Glomerular visceral epithelial cell (primary cell): ENCODE data around the gene SSH2.
"Not testable (repeated sequence)": the region's sequence is repeated elsewhere in the genome, so short reads cannot be mapped to it uniquely, and the experiment has no call there.

Source experiments
- DNase-seq: peaks from one replicate; pipeline ENCODE4 v3.0.0-alpha.2; 2016; ENCODE audit errors: extremely low spot score

Gene SSH2

DNA sequence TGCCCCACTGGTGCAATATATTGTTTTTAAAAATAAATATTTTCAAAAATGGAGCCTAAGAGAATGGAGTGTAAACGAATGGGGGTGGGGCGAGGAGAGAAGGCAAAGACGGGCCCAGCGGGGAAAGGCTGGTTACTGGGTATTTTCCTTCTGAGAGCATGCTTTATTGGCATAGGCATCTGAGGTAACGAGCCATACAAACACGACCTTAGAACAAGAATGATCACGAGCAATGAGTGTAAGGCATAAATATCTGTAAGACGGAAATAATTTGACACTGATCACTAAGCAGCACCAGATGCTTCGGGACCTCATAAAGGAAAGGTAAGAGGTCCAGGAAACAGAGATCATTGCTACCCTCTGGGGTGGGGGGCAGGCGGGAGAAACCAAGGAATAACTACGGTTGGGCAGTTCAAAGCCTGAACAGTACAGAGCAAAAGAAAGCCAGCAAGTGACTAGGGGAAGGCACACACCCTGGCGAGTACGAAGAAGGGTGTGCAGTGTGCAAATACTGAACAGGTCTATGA, 959 bp downstream of the SSH2 start:
- peak; percentile 69 for DNase-seq

DNA sequence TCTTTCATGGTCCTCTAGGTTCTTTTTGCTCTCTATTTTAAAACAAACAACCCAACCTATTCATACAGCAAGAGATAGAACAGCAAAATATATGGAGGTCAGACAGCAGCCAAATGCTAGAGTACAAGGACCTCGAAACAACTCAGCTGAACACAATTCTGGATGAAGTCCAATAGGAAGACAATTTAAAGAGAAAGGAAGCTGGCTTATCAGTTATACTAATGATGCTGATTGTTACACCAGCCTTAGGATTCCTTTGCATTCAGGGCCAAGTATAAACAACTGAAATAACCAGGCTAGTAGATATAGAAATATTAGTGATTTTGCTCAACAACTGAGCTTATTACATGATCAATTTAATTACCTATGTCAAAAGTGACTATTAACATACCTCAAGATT, 2.5 kb downstream of the SSH2 start:
- DNase-seq: no peak

DNA sequence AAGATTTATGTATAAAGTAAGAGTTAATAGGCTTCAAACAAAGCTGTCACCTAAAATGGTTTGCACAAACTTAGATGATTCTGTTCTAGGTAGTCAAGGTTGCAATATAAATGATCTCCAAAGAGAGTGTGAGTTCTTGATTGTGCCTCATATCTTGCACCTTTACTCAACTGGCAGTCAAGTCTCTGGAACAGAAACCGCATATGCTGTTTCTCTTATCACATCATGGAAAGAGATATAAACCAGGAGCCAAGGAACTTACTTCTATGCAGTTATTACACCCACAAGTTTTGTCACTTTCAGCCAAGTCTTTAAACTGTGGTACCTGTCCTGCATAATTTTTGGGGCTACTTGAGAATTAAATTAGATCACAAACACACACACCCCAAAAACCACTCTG, 5.2 kb downstream of the SSH2 start:
- no peak for DNase-seq

DNA sequence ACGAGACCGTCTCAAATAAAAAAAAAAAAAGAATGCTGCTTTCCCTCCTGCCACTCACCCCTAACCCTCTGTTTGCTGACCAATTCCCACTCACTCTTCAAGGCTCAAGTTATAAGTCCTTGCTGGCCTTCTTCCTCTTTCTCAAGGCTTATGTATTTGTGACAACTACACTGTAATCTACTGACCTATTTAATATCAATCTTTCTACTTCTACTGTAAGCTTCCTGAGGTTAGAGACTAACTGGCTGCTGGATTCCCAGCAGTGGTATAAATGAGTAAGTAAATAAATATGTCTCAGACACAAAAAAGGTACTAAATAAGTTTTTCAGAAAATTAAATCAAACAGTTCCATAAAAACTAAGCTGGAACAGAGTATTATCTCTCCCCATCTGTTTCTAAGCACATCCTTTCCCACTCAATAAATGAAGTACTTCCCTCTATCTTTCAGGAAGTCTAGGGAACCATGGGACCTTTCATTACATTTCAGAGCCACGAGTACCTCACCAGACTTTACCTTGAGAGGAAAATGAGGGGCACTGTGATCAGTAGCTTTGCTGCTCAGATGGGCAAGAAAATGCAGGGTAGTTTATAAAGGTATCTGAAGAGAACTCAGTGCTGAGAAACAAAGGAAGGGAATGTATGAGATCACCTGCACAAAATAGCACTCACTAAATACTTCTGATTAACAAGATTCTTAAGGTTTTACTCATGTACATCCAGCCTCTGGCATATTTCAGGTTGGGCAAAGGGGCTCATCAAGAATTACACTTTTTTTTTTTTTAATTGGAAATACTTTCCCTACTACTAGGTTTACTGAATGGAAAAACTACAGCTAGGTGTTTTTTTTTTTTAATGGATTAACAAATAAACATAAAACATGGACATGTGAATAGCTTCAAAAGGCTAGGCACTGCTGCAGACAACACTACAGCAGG, 10.8 kb downstream of the SSH2 start:
- peak; percentile 73 for DNase-seq

DNA sequence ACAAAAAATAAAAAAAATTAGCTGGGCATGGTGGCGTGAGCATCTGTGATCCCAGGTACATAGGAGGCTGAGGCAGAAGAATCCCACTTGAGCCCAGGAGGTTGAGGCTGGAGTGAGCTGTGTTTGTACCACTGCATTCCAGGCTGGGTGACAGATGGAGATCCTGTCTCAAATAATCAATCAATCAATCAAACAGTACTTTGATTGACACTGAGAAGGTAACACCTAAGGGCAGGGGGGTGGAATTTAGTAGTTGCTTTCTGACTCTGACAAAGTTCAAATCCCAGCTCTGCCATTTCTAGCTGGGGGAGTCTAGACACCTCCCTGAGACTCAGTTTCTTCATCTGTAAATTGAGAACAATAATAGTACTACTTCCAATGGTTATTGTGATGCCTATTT, 12.0 kb downstream of the SSH2 start:
- no peak for DNase-seq

DNA sequence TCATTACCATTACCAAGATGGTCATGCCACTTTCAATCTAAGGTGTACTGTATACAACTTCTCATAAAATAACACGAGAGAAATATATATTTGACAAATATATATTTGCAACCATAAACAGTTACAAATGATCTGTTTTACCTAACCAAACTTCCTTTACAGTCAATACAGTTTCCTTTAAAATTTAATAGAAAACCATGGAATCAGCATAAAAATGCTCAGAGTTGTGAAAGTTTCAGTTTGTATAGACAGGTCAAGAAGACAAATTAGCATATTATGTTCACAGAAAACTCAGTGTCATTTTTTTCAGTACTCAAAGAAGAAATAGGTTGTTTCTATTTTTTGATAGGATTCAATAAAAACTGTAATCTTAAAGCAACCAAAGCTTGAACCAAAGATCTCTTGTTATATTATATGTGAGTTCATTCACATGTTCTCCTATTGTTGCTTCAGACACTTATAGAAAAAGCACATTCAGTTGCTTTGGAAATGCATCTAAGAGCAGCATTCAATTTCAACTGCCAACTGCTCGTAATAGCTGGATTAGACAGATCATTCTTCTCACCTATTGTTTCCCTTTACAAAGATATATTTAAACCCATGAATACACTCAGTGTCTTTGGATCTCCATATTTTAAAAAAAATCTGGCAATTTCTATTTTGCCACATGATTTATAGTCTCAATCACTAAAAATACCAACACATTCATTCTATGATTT, 15.1 kb downstream of the SSH2 start:
- no peak for DNase-seq

DNA sequence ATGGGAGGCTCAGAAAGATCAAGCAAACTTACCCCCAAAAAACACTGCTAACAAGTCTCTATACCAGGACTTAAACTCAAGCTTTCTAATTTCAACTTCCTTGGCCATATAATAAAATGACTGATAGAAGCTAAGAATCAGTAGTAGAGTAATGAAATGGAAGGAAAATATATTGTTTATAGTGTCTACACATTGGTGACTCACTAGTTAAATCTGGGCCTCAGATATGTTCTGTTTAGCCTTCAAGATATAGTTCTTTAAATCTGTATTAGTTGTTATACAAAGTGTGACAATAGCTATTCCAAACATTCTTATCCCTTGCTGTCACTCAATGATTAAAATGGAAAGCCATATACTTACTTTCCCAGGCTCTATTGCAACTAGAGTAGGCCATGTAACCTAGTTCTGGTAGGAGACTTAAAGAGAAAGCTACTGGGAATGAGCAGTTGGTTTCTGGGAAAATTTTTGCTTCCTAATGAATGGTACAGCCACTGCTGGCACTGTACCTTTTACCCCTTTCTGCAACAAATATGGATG, 18.3 kb downstream of the SSH2 start:
- no peak for DNase-seq

DNA sequence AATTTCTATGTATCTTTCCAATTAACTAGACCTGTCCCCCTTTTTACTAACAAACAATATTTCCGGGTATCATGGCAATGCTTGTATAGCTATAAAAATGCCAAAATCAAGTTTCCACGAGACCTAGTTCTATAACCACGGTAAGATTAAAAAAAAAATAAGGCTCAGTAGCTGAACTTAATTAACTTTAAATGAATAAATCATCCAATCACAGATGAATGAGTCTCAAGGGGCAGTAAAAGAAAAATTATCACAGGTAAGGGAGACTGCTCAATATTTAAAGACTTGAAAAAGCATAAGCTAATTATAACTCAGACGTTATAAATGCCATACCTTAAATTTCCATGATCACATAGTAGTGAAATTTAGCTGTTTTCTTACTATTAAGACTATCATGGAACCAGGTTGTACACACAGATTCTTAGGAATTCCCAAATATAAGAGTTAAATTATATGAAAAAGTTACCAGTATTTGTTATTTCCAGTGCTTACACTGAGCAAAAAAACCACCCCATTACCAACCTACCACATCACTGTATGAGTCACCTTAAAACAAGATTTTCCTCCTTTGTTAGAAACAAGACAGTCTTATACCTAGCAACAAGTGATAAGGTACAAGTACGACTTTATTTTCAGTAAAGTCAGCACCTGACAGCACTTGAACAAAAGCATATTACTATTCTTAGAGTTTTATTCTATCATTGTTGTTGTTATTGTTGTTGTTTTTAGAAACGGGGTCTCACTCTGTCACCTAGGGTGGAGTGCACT, 20.6 kb downstream of the SSH2 start:
- peak; percentile 22 for DNase-seq

DNA sequence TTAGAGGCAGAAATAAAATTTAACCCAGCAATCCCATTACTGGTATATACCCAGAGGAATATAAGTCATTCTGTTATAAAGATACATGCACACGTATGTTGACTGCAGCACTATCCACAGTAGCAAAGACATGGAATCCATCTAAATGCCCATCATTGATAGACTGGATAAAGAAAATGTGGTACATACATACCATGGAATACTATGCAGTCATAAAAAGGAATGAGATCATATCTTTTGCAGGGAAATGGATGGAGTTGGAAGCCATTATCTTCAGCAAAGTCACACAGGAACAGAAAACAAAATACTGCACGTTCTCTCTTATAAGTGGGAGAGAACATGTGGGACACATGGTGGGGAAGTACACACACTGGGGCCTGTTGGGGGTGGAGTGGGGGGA, 23.1 kb downstream of the SSH2 start:
- no peak for DNase-seq

DNA sequence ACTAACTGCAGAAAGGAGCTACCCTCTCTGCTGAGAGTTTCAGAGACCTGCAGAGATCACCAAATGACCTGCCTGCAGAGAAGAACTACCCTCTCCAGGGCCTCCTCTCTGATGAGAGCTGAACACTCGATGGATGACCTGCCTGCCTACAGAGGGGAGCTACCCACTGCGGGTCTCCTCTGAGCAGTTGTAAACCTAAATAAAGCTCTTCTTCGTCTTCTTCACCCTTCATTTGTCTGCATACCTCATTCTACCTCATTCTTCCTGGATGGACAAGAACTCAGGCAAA, 24.2 kb downstream of the SSH2 start:
- DNase-seq: no peak

DNA sequence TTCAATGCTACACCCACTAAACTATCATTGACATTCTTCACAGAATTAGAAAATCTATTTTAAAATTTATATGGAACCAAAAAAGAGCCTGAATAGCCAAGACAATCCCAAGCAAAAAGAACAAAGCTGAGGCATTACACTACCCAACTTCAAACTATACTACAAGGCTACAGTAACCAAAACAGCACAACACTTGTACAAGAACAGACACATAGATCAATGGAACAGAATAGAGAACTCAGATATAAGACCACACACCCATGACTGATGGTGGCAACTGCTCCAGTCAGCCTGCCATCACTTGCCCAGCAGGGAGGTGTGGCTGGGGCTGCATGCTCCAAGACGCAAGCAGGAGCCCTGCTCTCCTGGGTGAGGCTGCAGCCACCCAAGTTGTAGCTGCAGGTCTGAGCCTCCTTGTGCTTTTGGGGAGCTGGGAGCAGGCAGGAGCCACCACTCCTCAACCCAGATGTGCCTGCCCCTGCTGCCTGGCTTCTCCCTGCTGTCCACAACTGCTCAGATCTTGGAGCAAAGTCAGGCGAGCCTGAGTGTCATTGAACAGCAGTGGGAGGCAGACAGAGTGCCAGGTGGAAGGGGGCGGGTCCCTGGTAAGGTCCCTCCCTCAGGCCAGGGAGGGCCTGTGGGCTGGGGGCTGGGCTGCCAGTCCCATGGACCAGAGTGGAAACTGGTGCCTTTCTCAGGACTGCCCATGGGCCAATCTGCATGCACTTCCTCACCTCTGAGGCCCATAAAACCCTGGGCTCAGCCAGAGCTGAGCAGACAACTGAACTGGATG, 24.7 kb downstream of the SSH2 start:
- no peak for DNase-seq

DNA sequence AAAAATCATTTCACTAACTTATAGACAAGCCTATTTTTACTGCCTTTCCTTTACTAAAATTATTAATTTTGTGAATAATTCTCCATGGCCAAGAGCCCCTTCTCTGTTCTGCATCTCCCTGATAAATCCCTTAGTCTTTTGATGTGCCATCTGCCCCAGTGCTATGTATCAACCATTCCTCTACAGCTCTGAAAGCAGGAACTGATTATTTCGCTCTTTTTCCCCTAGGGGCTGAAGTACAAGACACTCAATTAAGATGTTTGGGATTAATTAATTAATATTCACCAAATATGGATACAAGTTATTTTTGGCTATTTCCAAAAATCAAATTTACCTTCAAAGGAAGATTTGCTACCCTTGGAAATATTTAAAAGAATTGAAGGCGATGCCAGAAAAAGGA, 26.6 kb downstream of the SSH2 start:
- DNase-seq: no peak

DNA sequence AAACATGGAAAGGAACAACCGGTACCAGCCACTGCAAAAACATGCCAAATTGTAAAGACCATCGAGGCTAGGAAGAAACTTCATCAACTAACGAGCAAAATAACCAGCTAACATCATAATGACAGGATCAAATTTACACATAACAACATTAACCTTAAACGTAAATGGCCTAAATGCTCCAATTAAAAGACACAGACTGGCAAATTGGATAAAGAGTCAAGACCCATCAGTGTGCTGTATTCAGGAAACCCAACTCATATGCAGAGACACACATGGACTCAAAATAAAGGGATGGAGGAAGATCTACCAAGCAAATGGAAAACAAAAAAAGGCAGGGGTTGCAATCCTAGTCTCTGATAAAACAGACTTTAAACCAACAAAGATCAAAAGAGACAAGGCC, 32.9 kb downstream of the SSH2 start:
- not testable (repeated sequence) for DNase-seq

DNA sequence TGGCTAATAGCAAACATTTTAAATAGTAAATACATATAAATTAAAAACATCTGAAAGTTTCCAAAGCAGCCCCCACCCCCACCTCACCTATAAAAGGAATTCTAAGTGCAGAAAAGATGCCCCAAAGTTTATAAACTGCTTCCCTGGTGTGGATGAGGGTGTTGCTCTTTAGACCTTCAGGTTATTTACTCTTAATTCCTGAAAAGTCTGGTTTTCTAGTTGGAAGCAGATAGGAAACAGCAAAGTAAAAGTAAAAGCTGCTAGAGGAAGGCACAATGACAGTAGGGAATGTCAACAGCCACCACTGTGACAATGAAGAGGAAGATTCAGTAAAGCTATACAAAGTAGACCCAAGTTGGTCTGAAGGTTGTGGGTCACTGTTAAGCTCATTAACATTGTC, 37.8 kb downstream of the SSH2 start:
- no peak for DNase-seq

DNA sequence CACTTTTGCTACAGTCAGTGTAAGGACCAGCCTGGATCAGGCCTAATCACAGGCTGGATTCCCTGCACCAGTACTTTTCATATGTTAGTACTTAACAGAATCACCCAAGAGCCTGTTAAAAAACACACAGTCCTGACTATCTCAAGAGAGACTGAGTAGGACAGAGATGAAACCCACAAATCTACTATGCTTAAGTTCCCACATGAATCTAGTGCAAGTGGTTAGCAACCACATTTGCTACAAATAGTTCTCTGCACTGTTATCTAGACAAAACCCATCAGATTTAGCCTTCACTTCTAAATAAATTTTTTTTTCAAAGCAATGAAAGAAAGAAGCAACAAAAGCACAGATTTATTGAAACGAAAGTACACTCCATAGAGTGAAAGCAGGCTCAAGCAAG, 38.9 kb downstream of the SSH2 start:
- no peak for DNase-seq

DNA sequence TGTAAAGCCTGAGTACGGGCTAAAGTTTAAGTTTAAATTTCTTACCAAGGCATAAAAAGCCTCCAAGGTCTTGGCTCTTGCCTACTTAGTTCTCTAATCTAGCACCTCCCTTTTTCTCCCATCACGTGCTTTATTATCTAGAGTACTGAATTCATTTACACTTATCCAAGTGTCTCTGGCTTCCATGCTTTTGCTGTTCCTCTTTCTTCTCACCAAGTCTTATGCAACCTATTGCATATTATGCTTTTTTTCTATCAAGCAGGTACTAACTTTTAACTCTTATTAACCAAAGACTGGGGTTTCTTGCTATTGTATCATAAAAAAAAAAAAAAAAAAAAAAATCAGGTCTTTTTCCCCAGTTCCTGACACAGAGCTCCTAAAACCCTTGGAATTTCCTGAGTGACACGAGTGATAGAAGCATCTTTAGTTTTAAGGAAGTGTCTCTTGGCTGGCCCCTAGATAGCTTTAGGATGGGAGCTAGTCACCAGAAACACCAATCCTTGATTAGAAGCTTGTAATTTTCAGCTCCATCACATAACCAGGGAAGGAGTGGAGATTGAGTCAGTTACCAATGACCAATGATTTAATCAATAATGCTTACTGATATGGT, 44.9 kb downstream of the SSH2 start:
- DNase-seq: no peak

DNA sequence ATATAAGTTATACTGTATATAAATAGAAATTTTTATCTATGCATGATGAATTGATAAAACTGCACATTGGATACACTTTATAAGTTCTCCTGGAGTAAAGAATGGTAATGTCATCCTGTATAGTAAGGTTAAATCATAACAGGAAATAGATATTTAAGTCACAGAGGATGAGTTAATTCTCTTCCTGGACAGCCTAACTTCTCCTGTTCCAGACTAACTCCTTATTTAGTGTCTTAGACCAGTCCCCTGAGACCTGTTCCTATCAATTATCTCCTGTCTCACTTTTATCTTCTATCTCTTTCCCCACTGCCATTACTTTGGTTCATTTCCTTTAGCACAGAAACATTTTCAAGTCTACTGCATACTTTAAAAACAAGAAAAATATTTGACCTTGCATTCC, 46.5 kb downstream of the SSH2 start:
- no peak for DNase-seq

DNA sequence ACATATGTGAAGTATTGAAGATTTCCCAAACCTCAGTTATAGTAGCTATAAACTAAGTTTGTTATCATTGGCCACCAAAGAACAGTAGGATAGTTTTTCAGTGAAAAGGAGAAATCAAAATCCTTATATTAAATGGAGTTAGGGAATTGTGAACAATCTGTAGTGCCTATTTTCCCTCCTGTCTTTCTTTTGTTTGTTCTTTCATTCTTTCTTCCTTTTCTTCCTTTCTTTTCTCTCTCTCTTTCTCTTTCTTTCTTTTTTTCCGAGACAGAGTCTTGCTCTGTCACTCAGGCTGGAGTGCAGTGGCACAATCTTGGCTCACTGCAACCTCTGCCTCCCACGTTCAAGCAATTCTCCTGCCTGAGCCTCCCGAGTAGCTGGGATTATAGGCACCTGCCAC, 48.8 kb downstream of the SSH2 start:
- no peak for DNase-seq

DNA sequence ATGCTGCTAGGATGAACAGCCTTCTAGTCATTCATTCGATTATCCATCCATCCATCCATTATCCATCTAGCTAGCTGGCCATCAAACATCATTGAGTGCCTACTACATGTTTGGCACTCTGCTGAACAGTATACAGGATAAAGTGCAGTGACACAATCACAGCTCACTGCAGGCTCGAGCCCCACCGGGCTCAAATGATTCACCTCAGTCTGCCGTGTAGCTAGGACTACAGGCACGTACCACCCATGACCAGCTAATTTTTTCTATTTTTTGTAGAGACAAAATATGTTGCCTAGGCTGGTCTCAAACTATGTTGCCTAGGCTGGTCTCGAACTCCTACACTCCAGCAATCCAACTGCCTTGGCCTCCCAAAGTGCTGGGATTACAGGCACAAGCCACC, 50.0 kb downstream of the SSH2 start:
- DNase-seq: no peak

DNA sequence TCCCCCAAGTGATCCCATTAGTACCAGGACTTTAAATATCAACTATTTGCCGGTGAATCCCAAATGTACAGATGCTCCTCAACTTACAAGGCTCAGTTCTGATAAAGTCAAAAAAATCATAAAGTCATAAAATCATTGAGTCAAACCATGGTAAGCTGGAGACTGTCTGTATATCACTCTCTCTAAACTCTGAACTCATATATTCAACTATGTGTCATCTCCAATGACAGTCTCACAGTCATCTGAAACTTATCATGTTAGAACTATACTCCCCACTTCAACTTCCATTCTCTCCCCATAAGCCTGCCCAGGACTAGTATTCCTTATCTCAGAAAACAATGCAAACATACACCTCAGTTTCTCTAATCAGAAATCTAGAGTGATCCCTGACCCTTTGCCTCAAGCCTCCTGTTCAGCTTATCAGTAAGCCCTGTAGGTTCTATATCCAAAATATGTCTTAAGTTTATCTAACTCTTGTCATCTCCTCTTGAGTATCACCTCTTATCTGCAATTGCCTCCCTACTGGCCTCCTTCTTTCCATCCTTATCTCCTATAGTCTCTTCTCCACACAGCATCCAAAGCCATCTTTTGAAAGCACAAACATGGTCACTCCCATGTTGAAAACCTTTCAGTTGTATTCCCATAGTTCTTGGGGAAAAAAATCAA, 55.0 kb downstream of the SSH2 start:
- no peak for DNase-seq
